EH (cell line): ENCODE data around the gene MDM4.

Experiments used
- DNase-seq: peaks from one replicate; pipeline ENCODE4 v3.0.0-alpha.2; 2015; ENCODE audit warnings: low read depth

The MDM4 gene

GRCh38 chr1:204516180-204516879 lies at the start of gene MDM4:
Gene MDM4 (plus strand): TSS chr1:204516406. CDS start chr1:204525519, 9,113 bp downstream.
- DNase-seq: peak; percentile 97

- peak; percentile 22 for DNase-seq
Observed at GRCh38 chr1:204466416-204467405, 49.5 kb upstream of the MDM4 start.

GRCh38 chr1:204468206-204468605 lies 48.0 kb upstream of the MDM4 start:
- DNase-seq: no peak

DNA sequence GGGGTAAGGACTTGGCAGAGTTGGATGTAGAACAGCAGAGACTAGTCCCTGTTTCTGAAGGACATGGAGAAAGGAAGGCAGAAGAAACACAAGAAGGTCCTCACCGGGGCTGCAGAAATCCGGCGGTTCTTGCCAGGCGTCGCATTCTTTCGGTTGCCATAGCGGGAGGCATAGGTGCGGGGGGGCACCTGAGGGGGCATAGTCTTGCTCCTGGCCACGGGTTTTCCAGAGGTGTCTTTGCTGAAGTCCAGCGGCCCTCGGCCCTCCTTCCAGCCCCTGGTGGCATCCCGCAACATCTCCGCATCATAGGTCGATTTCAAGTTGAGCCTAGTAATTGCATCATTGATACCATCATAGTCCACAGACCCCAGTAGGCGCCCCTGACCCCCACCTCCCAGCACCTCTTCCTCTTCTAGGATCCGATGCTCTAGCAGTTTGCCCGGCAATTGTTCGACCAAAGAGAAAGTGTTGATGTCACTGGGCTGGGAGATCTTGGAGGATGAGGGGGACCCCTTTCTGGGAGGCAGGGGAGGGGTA lies 47.4 kb upstream of the MDM4 start:
- no peak for DNase-seq

DNA sequence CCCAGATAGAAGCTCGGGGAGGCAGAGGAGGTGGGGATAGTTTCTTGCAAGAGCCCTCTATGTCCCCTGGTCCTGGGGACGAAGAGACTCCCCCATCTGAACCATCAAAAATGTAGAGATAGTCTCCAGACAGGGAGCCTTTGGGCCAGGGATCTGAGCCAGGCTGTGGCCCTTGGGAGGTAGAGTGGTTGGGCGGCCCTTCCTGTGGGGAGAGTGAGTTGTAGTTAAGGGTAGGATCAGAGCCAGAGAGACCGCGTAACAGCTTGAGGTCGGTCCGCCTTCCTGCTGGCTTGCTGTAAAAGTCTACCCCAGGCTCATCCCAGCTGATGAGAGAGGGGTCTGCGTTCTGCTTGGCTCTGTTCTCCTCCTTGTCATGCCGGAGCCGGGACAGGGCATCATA lies 46.9 kb upstream of the MDM4 start:
- DNase-seq: no peak

DNA sequence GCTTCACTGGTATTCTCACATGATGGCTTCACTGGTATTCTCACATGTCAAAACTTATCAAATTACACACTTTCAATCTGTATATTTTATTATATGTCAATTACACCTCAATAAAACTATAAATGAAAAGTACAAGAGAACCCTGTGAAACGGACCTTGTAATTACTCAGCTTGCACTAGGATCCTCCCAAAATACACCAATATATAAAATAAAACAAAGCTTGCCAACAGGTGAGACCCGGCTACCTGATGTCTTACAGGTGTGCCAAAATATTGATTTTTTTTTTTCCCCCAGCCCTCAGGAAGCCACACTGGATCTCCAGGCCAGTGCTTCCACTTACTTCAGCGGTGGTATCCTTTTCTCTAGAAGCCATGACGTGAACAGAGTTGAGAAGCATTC lies 44.5 kb upstream of the MDM4 start:
- DNase-seq: no peak

DNA sequence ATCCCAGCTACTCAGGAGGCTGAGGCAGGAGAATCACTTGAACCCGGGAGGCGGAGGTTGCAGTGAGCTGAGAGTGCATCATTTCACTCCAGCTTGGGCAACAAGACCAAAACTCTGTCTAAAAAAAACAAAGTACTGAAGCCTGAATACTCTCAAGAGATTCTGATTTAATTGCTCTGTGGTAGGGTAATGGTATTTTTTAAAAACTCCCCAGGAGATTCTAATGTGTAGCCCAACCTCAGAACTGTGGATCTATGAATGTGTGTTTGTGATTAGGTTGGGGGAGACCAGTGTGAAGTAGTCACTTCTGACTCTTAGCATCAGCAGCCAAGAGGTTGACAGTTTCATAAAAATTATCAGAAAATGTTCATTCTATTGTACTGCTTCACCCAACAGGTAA lies 43.5 kb upstream of the MDM4 start:
- no peak for DNase-seq

- DNase-seq: no peak
Observed at GRCh38 chr1:204473400-204473965, 42.7 kb upstream of the MDM4 start.

GRCh38 chr1:204475656-204476432 lies 40.4 kb upstream of the MDM4 start:
- DNase-seq: no peak

GRCh38 chr1:204476563-204476962 lies 39.6 kb upstream of the MDM4 start:
- DNase-seq: no peak

- DNase-seq: no peak
Observed at GRCh38 chr1:204477036-204477740, 39.0 kb upstream of the MDM4 start.

GRCh38 chr1:204478172-204478899 lies 37.9 kb upstream of the MDM4 start:
- DNase-seq: no peak

GRCh38 chr1:204478921-204479320 lies 37.3 kb upstream of the MDM4 start:
- no peak for DNase-seq

DNA sequence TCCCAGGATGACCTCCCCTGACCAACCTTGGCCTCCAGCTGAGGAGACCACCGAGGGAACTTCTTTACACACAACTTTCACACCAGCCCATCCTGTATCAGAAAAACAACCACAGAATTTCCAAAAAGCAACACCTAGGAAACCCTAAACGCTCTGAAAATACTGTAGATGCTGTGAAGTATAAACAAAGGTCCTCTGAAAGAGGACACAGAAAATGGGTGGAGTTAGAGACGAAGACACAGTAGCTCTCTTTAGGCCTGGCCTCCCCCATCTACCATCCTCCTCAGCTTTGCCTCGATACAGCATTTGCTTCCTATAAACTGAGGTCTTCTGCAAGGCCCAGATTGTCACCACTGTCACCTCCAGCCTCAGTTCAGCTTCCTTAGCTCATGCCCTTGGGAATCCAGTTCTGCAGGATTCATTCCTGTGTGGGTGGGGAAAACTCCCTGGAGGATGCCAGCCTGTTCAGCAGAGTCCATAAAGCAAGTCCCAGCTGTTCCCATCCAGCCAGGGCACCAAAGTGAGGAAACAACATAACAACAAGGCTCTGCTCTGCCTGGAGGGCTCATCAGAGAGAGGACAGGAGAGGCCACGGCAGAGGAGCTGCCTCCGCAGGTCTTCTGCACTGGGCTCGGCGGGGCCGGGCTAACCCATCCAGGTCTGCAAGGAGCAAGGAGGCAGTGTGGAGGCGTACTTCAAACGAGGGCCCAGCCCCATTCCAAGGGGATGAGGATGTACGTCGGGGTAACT lies 36.6 kb upstream of the MDM4 start:
- DNase-seq: no peak

DNA sequence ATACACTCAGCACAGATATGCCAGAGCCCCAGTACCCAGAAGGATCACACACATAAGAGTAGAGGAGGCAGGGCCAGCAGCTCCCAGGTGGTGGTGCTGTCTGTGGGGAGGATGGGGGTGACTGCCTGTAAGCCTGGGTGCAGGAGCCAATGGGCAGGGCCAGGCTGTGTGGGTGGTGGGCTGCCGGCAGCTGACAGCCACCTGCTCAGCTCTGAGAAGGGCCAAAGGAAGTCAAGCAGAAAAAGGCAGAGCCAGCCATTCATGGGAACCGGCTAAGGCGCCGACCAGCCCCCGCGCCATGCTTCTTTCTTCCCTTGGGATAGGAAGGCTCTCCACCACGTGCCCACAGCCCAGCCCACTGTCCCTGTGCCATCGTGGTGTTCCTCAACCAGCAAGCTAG lies 35.7 kb upstream of the MDM4 start:
- DNase-seq: no peak

GRCh38 chr1:204483791-204484190 lies 32.4 kb upstream of the MDM4 start:
- no peak for DNase-seq

DNA sequence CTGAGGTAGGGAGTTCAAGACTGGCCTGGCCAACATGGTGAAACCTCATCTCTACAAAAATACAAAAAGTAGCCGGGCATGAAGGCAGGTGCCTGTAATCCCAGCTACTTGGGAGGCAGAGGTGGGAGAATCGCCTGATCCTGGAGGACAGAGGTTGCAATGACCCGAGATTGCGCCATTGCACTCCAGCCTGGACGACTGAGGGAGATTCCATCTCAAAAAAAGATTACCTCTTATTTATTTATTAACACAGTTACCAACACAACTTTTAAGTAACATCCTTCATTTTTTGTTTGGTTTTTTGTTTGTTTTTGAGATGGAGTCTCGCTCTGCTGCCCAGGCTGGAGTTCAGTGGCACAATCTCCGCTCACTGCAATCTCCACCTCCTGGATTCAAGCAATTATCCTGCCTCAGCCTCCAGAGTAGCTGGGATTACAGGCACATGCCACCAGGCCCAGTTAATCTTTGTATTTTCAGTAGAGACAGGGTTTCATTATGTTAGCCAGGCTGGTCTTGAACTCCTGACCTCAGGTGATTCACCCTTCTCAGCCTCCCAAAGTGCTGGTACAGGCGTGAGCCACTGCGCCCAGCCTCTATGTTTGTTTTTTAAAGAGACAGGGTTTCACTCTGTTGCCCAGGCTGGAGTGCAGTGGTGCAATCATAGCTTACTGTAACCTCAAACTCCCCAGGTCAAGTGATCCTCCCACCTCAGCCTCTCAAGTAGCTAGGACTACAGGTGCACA lies 29.5 kb upstream of the MDM4 start:
- DNase-seq: peak; percentile 31

- no peak for DNase-seq
Observed at GRCh38 chr1:204487256-204487615, 29.0 kb upstream of the MDM4 start.

GRCh38 chr1:204491655-204492054 lies 24.6 kb upstream of the MDM4 start:
- no peak for DNase-seq
